HG02623 (cell line): ENCODE measurements around the gene ZNF530.

ENCODE experiments used
- ATAC-seq: cut with Tn5 transposase; IDR thresholded peaks from one replicate; pipeline ENCODE4 v1.9.1; 2021; ENCODE audit warnings: moderate library complexity; ENCODE audit not compliant: unreplicated experiment

Gene ZNF530

DNA sequence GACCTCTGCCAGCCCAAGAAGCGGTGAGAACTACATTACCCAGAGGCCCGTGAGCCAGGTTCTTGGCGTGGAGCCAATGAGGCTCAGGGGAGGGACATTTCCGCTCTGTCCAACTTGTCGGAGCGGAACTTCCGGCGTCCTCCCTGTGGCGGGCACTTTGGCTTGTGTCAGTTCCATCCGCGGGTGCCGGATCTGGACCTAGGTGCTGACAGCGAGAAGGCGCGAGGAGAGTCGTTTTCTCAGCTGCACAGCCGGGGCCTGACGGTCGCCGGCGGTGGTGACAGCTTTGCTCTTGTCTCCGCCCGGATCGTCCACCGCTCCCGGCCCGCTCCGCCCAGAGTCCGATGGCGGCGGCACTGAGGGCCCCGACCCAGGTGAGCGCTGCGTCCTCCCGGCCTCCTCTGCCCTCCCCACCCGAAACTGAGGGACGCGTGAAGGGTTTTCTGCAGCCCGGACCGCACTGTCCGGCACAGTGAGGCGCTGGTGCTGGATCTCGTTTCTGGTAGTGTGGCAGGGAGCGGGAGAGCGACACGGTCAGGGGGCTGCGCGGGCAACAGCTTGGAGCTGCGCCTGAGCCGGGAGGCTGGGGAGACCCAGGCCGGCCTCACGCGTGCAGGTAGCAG, at the start of gene ZNF530:
Gene ZNF530 (plus strand): TSS at position 125 of the 623 bp plus-strand sequence. CDS start 4,461 bp downstream, outside the sequence.
- peak; percentile 93 for ATAC-seq

DNA sequence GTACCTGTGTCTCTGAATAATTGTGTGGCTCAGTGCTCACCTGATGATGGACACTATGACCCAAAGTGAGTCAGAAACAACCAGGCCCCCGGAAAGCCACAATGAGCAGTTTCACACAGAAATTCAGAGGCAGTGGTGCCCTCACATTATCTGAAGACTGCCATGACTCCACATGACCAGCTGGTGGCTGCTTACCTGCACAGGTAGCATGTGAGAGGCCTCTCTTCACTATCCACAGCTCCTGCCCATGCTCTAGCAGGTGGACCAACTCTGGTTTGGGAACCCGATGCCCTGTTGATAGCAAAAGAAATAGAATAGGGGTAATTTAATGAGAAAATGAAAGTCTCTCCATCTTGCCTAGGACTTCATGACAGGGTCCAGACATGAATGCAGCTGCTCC, 47.3 kb upstream of the ZNF530 start:
- no peak for ATAC-seq

GRCh38 chr19:57557659-57558058, 42.0 kb upstream of the ZNF530 start:
- no peak for ATAC-seq

DNA sequence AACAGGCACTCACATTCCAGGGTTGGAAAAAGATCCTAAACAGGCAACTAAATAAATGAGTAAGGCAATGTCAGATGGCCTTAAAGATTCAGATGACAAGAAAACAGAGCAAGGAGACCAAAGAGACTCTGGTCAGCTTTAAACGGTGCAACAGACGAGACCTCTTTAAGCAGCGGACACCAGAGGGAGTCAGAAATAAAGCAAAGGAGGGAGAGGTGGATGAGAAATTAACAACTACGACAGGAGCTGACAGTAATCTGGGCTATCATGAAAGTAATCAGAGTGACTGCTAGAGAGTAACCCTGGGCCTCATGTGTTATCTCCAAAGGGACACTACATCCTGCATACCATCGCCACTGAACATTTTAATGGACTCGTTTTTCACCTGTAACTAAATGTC, 41.2 kb upstream of the ZNF530 start:
- no peak for ATAC-seq

- ATAC-seq = peak; percentile 20
These were observed 40.7 kb upstream of the ZNF530 start for GRCh38 chr19:57559008-57559403.

DNA sequence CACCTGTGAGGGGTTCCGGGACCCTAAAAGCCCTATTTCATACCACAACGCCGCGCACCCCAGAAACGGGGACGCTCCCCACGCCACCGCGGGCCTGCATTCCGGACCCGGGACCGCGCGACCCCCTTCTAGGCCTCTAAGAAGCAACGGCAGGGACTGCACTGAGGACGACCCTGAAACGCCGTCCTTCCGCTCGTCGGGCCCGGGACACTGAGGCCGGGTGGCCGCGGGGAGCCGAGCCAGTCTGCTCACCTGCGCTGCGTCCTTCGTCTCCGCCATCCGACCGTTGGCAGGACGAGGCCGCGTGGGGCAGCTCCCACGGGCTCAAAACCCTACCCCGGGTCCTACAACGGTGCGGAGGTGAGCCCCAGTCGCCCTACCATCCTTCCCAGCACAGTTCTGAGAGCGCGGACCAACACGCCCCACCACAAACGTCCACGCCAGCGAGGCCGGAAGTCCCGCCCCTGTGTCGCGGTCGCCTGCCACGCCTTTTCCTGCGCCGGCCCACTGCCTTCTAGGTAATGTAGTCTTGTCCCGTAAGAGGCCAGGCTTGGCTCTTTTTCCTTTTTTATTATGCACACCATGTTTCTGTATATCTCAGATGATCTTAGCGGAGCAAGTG, 40.2 kb upstream of the ZNF530 start, which contains the start of gene ZNF550:
Gene ZNF550 (minus strand): TSS at position 460 of the 622 bp plus-strand sequence. CDS start 181 bp downstream, at position 279.
- ATAC-seq = peak; percentile 85

DNA sequence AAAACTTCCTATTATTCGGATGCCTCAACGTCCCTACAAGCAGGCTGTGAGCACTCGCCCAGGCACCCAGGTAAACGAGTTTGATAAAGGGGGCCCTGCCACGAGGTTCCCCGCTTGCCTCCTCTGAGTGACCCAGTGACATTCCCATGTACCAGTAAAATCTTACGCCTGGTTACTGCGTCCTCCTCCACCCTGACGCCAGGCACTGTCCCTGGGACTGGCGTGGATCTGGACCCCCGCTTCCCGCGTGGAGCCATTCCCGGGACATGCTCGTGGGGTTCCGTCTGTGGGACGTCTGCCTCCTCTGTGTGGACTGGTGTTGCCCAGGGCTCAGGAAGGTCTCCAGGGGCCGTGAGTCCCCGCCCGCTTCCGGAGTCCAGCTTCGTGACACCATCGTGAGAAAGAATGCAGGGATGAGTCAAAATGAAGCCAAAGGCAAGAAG, 39.6 kb upstream of the ZNF530 start:
- no peak for ATAC-seq

GRCh38 chr19:57563547-57563946, 36.1 kb upstream of the ZNF530 start:
- ATAC-seq = no peak

DNA sequence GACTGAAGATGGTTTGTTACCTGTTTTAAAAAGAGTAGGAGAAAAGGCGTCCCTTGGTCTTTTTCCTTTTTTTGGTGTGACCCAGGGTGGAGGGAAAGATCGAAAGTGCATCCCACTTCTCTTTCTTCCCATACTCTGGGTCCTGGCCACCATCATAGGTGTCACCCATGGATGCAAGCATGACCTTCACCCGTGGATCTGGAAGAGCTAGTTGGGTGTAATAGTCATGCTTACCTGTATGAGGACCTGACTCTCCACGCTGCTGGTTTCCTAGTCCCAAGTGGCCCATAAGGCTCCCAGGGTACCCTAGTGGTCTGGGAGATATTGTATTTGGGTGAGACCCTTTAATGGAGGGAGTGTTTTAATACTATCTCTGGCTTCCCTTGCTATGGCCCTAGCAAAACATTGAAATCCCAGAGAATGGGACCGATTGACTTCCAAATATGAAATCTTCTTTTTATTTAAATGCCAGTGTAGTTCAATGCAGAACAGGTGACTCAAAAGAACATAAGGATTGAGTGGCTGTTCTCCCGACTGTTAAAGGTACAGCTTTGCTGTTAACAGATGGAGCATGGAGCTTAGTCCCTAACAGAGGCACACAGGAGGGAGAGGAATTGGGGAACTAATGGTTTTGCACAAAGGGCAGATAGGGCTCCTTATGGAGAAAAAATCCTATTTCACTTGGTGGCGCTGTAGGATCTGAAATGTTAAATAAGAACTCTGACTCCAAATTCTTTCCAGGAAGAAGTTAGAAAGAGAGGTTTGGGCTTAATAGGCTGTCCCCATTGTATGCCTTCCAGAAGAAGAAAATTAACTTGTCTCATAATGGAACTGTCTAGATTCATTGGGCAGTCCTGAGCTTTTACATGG, 33.1 kb upstream of the ZNF530 start:
- no peak for ATAC-seq

DNA sequence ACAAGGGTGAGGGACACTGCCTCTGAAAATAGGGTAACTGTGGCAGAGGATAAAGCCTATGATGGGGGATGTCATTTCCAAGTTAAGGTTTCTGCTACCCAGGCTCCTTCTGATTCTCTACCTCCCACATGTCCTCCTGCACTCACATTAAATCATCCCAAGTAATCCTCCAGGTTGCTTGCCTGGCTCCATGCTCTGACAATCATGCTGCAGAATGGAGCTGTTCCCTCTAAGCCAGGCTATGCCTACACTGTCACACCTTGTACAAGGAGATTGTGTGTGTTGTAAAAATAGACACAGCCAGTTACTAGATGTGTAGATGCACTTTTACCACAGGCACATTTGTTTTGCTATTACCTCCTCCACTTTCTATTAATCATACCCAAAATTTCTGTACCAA, 29.0 kb upstream of the ZNF530 start:
- no peak for ATAC-seq

DNA sequence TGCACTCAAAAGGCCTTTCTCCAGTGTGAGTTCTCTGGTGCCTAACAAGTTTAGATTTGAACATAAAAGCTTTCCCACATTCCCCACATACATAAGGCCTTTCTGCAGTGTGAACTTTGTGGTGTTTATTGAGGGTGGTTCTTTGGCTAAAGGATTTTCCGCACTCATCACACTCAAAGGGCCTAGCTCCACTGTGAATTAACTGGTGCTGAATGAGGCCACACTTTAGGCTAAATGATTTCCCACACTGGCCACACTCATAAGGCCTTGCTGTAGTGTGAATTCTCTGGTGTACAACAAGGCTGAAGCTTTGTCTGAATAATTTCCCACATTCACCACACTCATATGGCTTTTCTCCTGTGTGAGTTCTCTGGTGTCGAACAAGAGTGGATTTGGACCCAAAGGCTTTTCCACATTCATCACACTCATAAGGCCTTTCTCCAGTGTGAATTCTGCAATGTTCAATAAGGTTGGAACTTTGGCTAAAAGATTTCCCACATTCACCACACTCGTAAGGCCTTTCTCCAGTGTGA, 27.2 kb upstream of the ZNF530 start:
- ATAC-seq = no peak

DNA sequence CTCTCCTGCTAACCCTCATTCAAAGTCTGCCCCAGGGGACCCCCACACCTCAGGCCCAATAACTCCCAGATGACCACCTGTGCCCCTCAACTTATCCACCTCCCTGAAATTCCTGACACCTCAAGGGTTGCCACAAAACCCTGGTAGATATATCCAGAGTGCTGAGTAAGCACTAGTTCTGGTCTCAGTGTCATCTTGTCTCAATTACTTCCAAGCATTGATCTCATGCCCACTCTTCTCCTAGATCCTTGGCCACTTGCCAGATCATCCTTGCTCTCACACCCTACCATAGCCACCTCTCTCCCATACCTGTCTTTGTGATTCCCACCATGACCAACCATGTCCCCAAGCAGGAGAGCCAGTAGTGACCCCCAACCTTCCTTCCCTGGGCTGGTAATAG, 23.0 kb upstream of the ZNF530 start:
- no peak for ATAC-seq

GRCh38 chr19:57578487-57579205, 21.0 kb upstream of the ZNF530 start, which contains the start of gene ZNF416:
TSS of gene ZNF416 (minus strand) at chr19:57578911. CDS start at chr19:57578704, 207 bp downstream.
- peak; percentile 93 for ATAC-seq

- ATAC-seq = no peak
These were observed 16.6 kb upstream of the ZNF530 start for GRCh38 chr19:57583104-57583520.

GRCh38 chr19:57583521-57584416, 15.9 kb upstream of the ZNF530 start, which contains the start of gene ZIK1:
TSS of gene ZIK1 (plus strand) at chr19:57584145. CDS start at chr19:57584357, 212 bp downstream.
- peak; percentile 82 for ATAC-seq

GRCh38 chr19:57587529-57587928, 12.2 kb upstream of the ZNF530 start:
- no peak for ATAC-seq

GRCh38 chr19:57599377-57599760, 316 bp upstream of the ZNF530 start:
- no peak for ATAC-seq

- ATAC-seq = no peak
These were observed 7.2 kb downstream of the ZNF530 start for GRCh38 chr19:57606931-57607330.

- no peak for ATAC-seq
These were observed 11.4 kb downstream of the ZNF530 start for GRCh38 chr19:57611113-57611512.
